A549 (cell line): ENCODE measurements around the gene UBR2. TPM values are rescaled to one million over a fixed set of nuclear protein-coding genes. Genes with fewer than 3 reads are reported as not detected.

Source experiments
- ATAC-seq, 2 experiments: fragments of 200-7000 bp in 1 of 2; fragments of >200 bp in 1 of 2; cut with Nextera tagmentation in 1 of 2; cut with Tn5 transposase in 1 of 2; 3 replicates each; pipeline versions ENCODE4 v1.8.0 to v1.9.1; 2018 to 2020; ENCODE audit warnings: mild to moderate bottlenecking in 1 of 2, moderate library complexity in 1 of 2
- CTCF ChIA-PET: fragments of 300-600 bp; sonication (Branson Sonifier 250); formaldehyde crosslinking; extraction: SDS; loops from one replicate; lab custom pipeline; 2021; ENCODE audit warnings: antibody characterized with exemption, inconsistent platforms; lab: Yijun Ruan, JAX
- POLR2A ChIA-PET: fragments of 350-600 bp; formaldehyde crosslinking; extraction: SDS; loops from one replicate; lab custom pipeline; 2021; ENCODE audit warnings: antibody characterized with exemption, inconsistent platforms; lab: Yijun Ruan, JAX
- DNase-seq, 2 experiments: peaks; one replicate each; pipeline versions ENCODE4 v3.0.0 to v3.0.0-alpha.2; 2011 to 2016; ENCODE audit warnings: low read depth in 1 of 2, low spot score in 1 of 2
- FAIRE-seq: peaks from 2 replicates; lab custom pipeline; 2011; peaks lifted over from hg19 to GRCh38; lab: Jason Lieb, UNC
- H3K27ac ChIP-seq, 2 experiments: fragments of >200 bp; sonication (Bioruptor Twin); formaldehyde crosslinking; 3 replicates each; pipeline ENCODE4 v1.5.1; 2016 to 2017
- H3K4me1 ChIP-seq: fragments of >200 bp; sonication (Bioruptor Twin); formaldehyde crosslinking; 3 replicates; pipeline ENCODE4 v1.6.1; 2016
- H3K4me2 ChIP-seq: fragments of >200 bp; sonication (Bioruptor Twin); formaldehyde crosslinking; 3 replicates; pipeline ENCODE4 v1.6.1; 2016
- H3K4me3 ChIP-seq: fragments of >200 bp; sonication (Bioruptor Twin); formaldehyde crosslinking; 3 replicates; pipeline ENCODE4 v1.5.1; 2016
- H3K9me3 ChIP-seq: fragments of >200 bp; sonication (Bioruptor Twin); formaldehyde crosslinking; 3 replicates; pipeline ENCODE4 v1.6.1; 2016
- BHLHE40 ChIP-seq: IDR thresholded peaks from 2 replicates; pipeline ENCODE4 v1.6.1; 2012; ENCODE audit warnings: low read depth, low read length, inconsistent platforms
- CBX8 ChIP-seq: fragments of 200-600 bp; sonication (generic); IDR thresholded peaks from 2 replicates; pipeline ENCODE4 v1.6.1; 2016
- CHD4 ChIP-seq: fragments of 200-600 bp; sonication (generic); IDR thresholded peaks from 2 replicates; pipeline ENCODE4 v1.6.1; 2016; ENCODE audit warnings: antibody characterized with exemption, mild to moderate bottlenecking, borderline replicate concordance
- EHF ChIP-seq: fragments of 250-450 bp; sonication (Bioruptor Pico); IDR thresholded peaks from 2 replicates; pipeline ENCODE4 v1.5.0; 2020; ENCODE audit warnings: mild to moderate bottlenecking
- FOXS1 ChIP-seq: fragments of 250-450 bp; sonication (Bioruptor Pico); IDR thresholded peaks from 2 replicates; pipeline ENCODE4 v1.5.0; 2020; ENCODE audit warnings: mild to moderate bottlenecking, moderate library complexity
- GATA3 ChIP-seq: IDR thresholded peaks from 2 replicates; pipeline ENCODE4 v1.6.1; 2012; ENCODE audit warnings: borderline replicate concordance
- HDAC2 ChIP-seq: fragments of 200-600 bp; sonication (generic); IDR thresholded peaks from 2 replicates; pipeline ENCODE4 v1.6.1; 2016
- HEYL ChIP-seq: fragments of 250-450 bp; sonication (Bioruptor Pico); IDR thresholded peaks from 2 replicates; pipeline ENCODE4 v1.8.0; 2021; ENCODE audit warnings: mild to moderate bottlenecking, moderate library complexity
- HOXA7 ChIP-seq: fragments of 250-450 bp; sonication (Bioruptor Pico); IDR thresholded peaks from 2 replicates; pipeline ENCODE4 v1.5.0; 2020; ENCODE audit warnings: mild to moderate bottlenecking, moderate library complexity
- HOXB5 ChIP-seq: fragments of 250-450 bp; sonication (Bioruptor Pico); IDR thresholded peaks from 2 replicates; pipeline ENCODE4 v1.5.0; 2020; ENCODE audit warnings: mild to moderate bottlenecking, moderate library complexity
- JUNB ChIP-seq: fragments of >200 bp; sonication (Bioruptor Twin); formaldehyde crosslinking; IDR thresholded peaks from 2 replicates; pipeline ENCODE4 v1.6.1; 2016
- KDM5A ChIP-seq: fragments of 200-600 bp; sonication (generic); IDR thresholded peaks from 2 replicates; pipeline ENCODE4 v1.6.1; 2016; ENCODE audit warnings: antibody characterized with exemption, mild to moderate bottlenecking
- MYC ChIP-seq: IDR thresholded peaks from 2 replicates; pipeline ENCODE4 v1.6.1; 2012; ENCODE audit warnings: mild to moderate bottlenecking, inconsistent platforms, low read length, improper control_type of control experiment, borderline replicate concordance
- NFE2L2 ChIP-seq: fragments of 150-350 bp; conservative IDR thresholded peaks from 2 replicates; pipeline ENCODE4 v1.6.1; 2014; ENCODE audit warnings: low read length
- PHF8 ChIP-seq: fragments of 200-600 bp; sonication (generic); IDR thresholded peaks from 2 replicates; pipeline ENCODE4 v1.6.1; 2016; ENCODE audit warnings: low read depth, mild to moderate bottlenecking, antibody characterized with exemption, moderate library complexity, borderline replicate concordance
- RAD21 ChIP-seq, 2 experiments: fragments of >200 bp in 1 of 2; sonication (Bioruptor Twin) in 1 of 2; formaldehyde crosslinking in 1 of 2; IDR thresholded peaks in 1 of 2; conservative IDR thresholded peaks in 1 of 2; 2 replicates in 1 of 2; 3 replicates in 1 of 2; pipeline ENCODE4 v1.6.1; 2012 to 2018; ENCODE audit warnings: inconsistent platforms in 1 of 2
- RARB ChIP-seq: fragments of 250-450 bp; sonication (Bioruptor Pico); IDR thresholded peaks from 2 replicates; pipeline ENCODE4 v1.8.0; 2021; ENCODE audit warnings: mild to moderate bottlenecking, moderate library complexity
- RNF2 ChIP-seq: fragments of 200-600 bp; sonication (generic); IDR thresholded peaks from 2 replicates; pipeline ENCODE4 v1.6.1; 2016; ENCODE audit warnings: low read depth, mild to moderate bottlenecking, antibody characterized with exemption, moderate library complexity, borderline replicate concordance
- ZNF302 ChIP-seq: fragments of 250-450 bp; sonication (Bioruptor Pico); IDR thresholded peaks from 2 replicates; pipeline ENCODE4 v1.9.0; 2021; ENCODE audit warnings: inconsistent platforms, mild to moderate bottlenecking, moderate library complexity
- WGBS: methylation state at CpG from one replicate; pipeline ENCODE4 v1.1.6; 2017; ENCODE audit errors: missing lambda C conversion rate; 5-methylcytosine and 5-hydroxymethylcytosine counted together
- polyA plus RNA-seq, 4 experiments: library from polyadenylated mRNA; depleted of rRNA in 3 of 4; stranded (reverse); fragments of >200 nt; fragmentation: RNase III in 1 of 4; extraction: RNeasy Plus Mini Kit Qiagen cat#74134 plus additional on column Dnase treatment in 1 of 4; gene quantifications; 2 replicates in 3 of 4; 3 replicates in 1 of 4; pipeline ENCODE4 v1.2.3, GENCODE V29; 2011 to 2017
- TF ChIP-seq, protein P1 (sequence below): IDR thresholded peaks from 2 replicates; pipeline ENCODE4 v1.6.1; 2012
- TF ChIP-seq, protein P2 (sequence below): fragments of >200 bp; sonication (Bioruptor Twin); formaldehyde crosslinking; IDR thresholded peaks from 3 replicates; pipeline ENCODE4 v1.5.1; 2016
- TF ChIP-seq, protein P3 (sequence below): fragments of 250-450 bp; sonication (Bioruptor Pico); IDR thresholded peaks from 2 replicates; pipeline ENCODE4 v1.5.0; 2021; ENCODE audit warnings: mild to moderate bottlenecking, moderate library complexity, borderline replicate concordance
- TF ChIP-seq, protein P4 (sequence below): fragments of 250-450 bp; sonication (Bioruptor Pico); IDR thresholded peaks from 2 replicates; pipeline ENCODE4 v1.5.0; 2020; ENCODE audit warnings: low read depth, mild to moderate bottlenecking, moderate library complexity
- TF ChIP-seq, protein P5 (sequence below): fragments of 450-650 bp; IDR thresholded peaks from 2 replicates; pipeline ENCODE4 v1.6.1; 2014; ENCODE audit warnings: antibody characterized with exemption
- TF ChIP-seq, protein P6 (sequence below): fragments of >200 bp; sonication (Bioruptor Twin); formaldehyde crosslinking; IDR thresholded peaks from 3 replicates; pipeline ENCODE4 v1.6.1; 2016

Gene UBR2
- polyA plus RNA-seq, 2 of the 4 experiments (the other 2 are of a cell fraction), result 5.5 to 15.2 TPM

DNA sequence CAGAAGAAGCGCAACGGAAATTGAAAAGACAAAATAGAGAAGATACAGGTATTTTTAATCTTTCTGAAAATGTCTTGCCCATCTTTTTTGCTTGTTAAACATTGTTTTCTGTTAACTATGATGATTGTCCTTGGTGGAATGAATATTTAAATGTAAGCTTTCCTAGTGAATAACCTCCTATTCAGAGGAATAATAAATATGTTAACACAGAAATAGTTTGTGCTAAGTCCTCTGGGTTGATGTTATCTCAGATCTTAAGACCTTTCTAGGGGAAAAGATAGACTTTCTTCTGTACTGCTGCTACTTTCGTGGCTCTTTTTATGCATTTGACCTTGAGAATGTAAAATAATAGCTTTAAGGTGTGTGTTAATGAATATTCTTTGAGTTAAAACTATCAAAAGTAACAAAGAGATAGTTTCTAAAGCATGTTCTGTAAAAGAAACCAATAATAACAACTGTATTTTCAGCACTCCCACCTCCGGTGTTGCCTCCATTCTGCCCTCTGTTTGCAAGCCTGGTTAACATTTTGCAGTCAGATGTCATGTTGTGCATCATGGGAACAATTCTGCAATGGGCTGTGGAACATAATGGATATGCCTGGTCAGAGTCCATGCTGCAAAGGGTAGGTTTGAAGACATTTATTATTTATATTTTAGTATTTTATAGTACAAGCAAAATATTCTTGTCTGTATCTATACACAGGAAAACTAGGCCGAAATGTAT is 88.4 kb downstream of the UBR2 start:
- Histone ChIP-seq H3K27ac (no peak overlapping the region), H3K9me3 (no peaks in the 10 kb centered on the region), H3K4me3 (no peak overlapping the region), H3K4me1 (no peaks in the 10 kb centered on the region), H3K4me2 (no peak overlapping the region)
- WGBS, result 88% methylated on average over 5 of the region's 5 CpGs
- FAIRE-seq (no peak), DNase-seq (no peak)
- POLR2A ChIA-PET, result no interaction called here
- CTCF ChIA-PET, result interaction anchor here (1.2 to 1.6 kb wide), 2 partner anchors 73 to 74 kb away, joined by 3 to 6 read pairs; no protein-coding TSS in a partner anchor
- TF ChIP-seq KDM5A (no peak), CBX8 (no peak), JUNB (no peak), EHF (CRISPR knock-in tag) (no peak), PHF8 (no peak), RNF2 (no peak), RARB (CRISPR knock-in tag) (no peak), ZNF302 (CRISPR knock-in tag) (no peak)
- TF ChIP-seq, protein P1, sequence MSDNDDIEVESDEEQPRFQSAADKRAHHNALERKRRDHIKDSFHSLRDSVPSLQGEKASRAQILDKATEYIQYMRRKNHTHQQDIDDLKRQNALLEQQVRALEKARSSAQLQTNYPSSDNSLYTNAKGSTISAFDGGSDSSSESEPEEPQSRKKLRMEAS, result no peak
- TF ChIP-seq, protein P2, sequence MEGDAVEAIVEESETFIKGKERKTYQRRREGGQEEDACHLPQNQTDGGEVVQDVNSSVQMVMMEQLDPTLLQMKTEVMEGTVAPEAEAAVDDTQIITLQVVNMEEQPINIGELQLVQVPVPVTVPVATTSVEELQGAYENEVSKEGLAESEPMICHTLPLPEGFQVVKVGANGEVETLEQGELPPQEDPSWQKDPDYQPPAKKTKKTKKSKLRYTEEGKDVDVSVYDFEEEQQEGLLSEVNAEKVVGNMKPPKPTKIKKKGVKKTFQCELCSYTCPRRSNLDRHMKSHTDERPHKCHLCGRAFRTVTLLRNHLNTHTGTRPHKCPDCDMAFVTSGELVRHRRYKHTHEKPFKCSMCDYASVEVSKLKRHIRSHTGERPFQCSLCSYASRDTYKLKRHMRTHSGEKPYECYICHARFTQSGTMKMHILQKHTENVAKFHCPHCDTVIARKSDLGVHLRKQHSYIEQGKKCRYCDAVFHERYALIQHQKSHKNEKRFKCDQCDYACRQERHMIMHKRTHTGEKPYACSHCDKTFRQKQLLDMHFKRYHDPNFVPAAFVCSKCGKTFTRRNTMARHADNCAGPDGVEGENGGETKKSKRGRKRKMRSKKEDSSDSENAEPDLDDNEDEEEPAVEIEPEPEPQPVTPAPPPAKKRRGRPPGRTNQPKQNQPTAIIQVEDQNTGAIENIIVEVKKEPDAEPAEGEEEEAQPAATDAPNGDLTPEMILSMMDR, result no peak
- TF ChIP-seq, protein P3, sequence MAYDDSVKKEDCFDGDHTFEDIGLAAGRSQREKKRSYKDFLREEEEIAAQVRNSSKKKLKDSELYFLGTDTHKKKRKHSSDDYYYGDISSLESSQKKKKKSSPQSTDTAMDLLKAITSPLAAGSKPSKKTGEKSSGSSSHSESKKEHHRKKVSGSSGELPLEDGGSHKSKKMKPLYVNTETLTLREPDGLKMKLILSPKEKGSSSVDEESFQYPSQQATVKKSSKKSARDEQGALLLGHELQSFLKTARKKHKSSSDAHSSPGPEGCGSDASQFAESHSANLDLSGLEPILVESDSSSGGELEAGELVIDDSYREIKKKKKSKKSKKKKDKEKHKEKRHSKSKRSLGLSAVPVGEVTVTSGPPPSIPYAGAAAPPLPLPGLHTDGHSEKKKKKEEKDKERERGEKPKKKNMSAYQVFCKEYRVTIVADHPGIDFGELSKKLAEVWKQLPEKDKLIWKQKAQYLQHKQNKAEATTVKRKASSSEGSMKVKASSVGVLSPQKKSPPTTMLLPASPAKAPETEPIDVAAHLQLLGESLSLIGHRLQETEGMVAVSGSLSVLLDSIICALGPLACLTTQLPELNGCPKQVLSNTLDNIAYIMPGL (CRISPR knock-in tag), result no peak
- TF ChIP-seq, protein P4, sequence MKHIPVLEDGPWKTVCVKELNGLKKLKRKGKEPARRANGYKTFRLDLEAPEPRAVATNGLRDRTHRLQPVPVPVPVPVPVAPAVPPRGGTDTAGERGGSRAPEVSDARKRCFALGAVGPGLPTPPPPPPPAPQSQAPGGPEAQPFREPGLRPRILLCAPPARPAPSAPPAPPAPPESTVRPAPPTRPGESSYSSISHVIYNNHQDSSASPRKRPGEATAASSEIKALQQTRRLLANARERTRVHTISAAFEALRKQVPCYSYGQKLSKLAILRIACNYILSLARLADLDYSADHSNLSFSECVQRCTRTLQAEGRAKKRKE (CRISPR knock-in tag), result no peak
- TF ChIP-seq, all 56 proteins: peak for 0
- no peak for ATAC-seq

DNA sequence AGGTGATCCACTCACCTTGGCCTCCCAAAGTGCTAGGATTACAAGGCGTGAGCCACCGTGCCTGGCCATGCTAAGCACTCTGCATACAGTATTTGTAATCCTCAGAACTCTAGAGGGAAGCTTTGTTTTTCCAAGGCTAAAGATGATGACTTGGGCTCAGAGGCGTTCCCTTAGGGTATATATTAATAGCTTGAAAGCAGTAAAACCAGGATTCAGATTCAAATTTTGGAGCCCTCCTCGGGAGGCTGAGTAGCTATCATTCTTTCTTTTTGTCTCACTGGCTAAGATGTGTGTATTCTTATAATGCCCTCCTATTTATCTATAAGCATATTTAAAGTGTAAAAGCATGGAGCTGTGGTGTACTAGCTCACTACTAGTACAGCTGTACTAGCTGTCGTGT is 90.0 kb downstream of the UBR2 start:
- ChIA-PET POLR2A (no interaction called here), CTCF (interaction anchor here (0.6 to 2.5 kb wide), 4 partner anchors 72 to 222 kb away, joined by 3 to 10 read pairs (median 4); no protein-coding TSS in a partner anchor)
- Histone ChIP-seq H3K27ac (no peak overlapping the region), H3K4me1 (no peaks in the 10 kb centered on the region), H3K4me3 (no peak overlapping the region), H3K4me2 (no peak overlapping the region), H3K9me3 (no peaks in the 10 kb centered on the region)
- 82% methylated on average over 5 of the region's 5 CpGs for WGBS
- no peak for ATAC-seq
- TF ChIP-seq MYC (no peak), HOXA7 (CRISPR knock-in tag) (no peak), NFE2L2 (no peak), HEYL (CRISPR knock-in tag) (no peak), EHF (CRISPR knock-in tag) (no peak), FOXS1 (no peak), HOXB5 (CRISPR knock-in tag) (no peak), PHF8 (no peak), CBX8 (no peak), BHLHE40 (no peak), RARB (CRISPR knock-in tag) (no peak), RAD21 (conservative IDR thresholded peaks at IDR 0.05 in 1 of 2, IDR thresholded peaks at IDR 0.05 in 1 of 2) (no peak), GATA3 (no peak), CHD4 (no peak), HDAC2 (no peak)
- TF ChIP-seq, protein P5, sequence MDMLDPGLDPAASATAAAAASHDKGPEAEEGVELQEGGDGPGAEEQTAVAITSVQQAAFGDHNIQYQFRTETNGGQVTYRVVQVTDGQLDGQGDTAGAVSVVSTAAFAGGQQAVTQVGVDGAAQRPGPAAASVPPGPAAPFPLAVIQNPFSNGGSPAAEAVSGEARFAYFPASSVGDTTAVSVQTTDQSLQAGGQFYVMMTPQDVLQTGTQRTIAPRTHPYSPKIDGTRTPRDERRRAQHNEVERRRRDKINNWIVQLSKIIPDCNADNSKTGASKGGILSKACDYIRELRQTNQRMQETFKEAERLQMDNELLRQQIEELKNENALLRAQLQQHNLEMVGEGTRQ, result no peak
- TF ChIP-seq, protein P4 (CRISPR knock-in tag), result no peak
- TF ChIP-seq, protein P6, sequence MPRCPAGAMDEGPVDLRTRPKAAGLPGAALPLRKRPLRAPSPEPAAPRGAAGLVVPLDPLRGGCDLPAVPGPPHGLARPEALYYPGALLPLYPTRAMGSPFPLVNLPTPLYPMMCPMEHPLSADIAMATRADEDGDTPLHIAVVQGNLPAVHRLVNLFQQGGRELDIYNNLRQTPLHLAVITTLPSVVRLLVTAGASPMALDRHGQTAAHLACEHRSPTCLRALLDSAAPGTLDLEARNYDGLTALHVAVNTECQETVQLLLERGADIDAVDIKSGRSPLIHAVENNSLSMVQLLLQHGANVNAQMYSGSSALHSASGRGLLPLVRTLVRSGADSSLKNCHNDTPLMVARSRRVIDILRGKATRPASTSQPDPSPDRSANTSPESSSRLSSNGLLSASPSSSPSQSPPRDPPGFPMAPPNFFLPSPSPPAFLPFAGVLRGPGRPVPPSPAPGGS, result no peak
- TF ChIP-seq, protein P2, result no peak
- no peak for FAIRE-seq
- DNase-seq, result no peak
